CD4-positive, alpha-beta T cell treated with Interleukin-2 at 100 ng/mL for 4 hours (primary cell): Measurements from ENCODE around the gene MTSS2.
"Not testable (repeated sequence)": the region's sequence is repeated elsewhere in the genome, so short reads cannot be mapped to it uniquely, and the experiment has no call there.

ENCODE experiments used
- DNase-seq: peaks from one replicate; pipeline ENCODE4 v3.0.0-alpha.2; 2020; ENCODE audit warnings: low spot score

The MTSS2 gene

GRCh38 chr16:70653809-70654771, 31.8 kb downstream of the MTSS2 start:
- peak; percentile 81 for DNase-seq

- DNase-seq: no peak
Measured at GRCh38 chr16:70653406-70653805, 32.4 kb downstream of the MTSS2 start.

GRCh38 chr16:70652322-70652721, 33.5 kb downstream of the MTSS2 start:
- DNase-seq: no peak

- DNase-seq: no peak
Measured at GRCh38 chr16:70651524-70651923, 34.3 kb downstream of the MTSS2 start.

GRCh38 chr16:70650216-70650615, 35.6 kb downstream of the MTSS2 start:
- DNase-seq: no peak

- no peak for DNase-seq
Measured at GRCh38 chr16:70649300-70649699, 36.6 kb downstream of the MTSS2 start.

GRCh38 chr16:70648606-70649005, 37.2 kb downstream of the MTSS2 start:
- no peak for DNase-seq

GRCh38 chr16:70647441-70648359, 38.2 kb downstream of the MTSS2 start:
- DNase-seq: no peak

GRCh38 chr16:70646260-70647241, 39.3 kb downstream of the MTSS2 start, which contains the start of gene IL34:
Gene IL34 (plus strand): TSS chr16:70646559. CDS start chr16:70646948, 389 bp downstream.
- no peak for DNase-seq

- DNase-seq: no peak
Measured at GRCh38 chr16:70644763-70645597, 40.9 kb downstream of the MTSS2 start.

GRCh38 chr16:70643264-70643663, 42.6 kb downstream of the MTSS2 start:
- not testable (repeated sequence) for DNase-seq

GRCh38 chr16:70642633-70643032, 43.2 kb downstream of the MTSS2 start:
- DNase-seq: no peak

GRCh38 chr16:70638814-70639792, 46.8 kb downstream of the MTSS2 start:
- DNase-seq: no peak
